Bronchial epithelial cell (primary cell): Measurements from ENCODE around the gene BRD9. TPM values are rescaled to one million over a fixed set of nuclear protein-coding genes. Genes with fewer than 3 reads are reported as not detected.
"Not testable (repeated sequence)": the region's sequence is repeated elsewhere in the genome, so short reads cannot be mapped to it uniquely, and the experiment has no call there.

Experiments used
- DNase-seq: peaks from one replicate; pipeline ENCODE4 v3.0.0-alpha.2; 2010; ENCODE audit warnings: low read depth
- FAIRE-seq: peaks from 2 replicates; lab custom pipeline; 2011; peaks lifted over from hg19 to GRCh38; lab: Jason Lieb, UNC
- H3K27me3 ChIP-seq: 2 replicates; pipeline ENCODE4 v1.5.1; 2011; ENCODE audit warnings: low read length; ENCODE audit not compliant: control insufficient read depth, insufficient read depth
- H3K36me3 ChIP-seq: 2 replicates; pipeline ENCODE4 v1.5.1; 2011; ENCODE audit warnings: low read length; ENCODE audit not compliant: control insufficient read depth, insufficient read depth
- H3K4me3 ChIP-seq: 2 replicates; pipeline ENCODE4 v1.5.1; 2011; ENCODE audit warnings: mild to moderate bottlenecking, low read depth, low read length, control low read depth
- total RNA-seq: library from RNA; depleted of rRNA; stranded (reverse); fragments of >200 nt; gene quantifications from 2 replicates; pipeline ENCODE4 v1.2.1, GENCODE V29; 2014
- TF ChIP-seq, protein P1 (sequence below): IDR thresholded peaks from 2 replicates; pipeline ENCODE4 v1.5.1; 2011; ENCODE audit warnings: mild to moderate bottlenecking, moderate library complexity, low read length, control low read depth, inconsistent platforms; ENCODE audit not compliant: insufficient read depth, severe bottlenecking

The BRD9 gene
- total RNA-seq, 1 donor from 2014 or later: 36.1 TPM

DNA sequence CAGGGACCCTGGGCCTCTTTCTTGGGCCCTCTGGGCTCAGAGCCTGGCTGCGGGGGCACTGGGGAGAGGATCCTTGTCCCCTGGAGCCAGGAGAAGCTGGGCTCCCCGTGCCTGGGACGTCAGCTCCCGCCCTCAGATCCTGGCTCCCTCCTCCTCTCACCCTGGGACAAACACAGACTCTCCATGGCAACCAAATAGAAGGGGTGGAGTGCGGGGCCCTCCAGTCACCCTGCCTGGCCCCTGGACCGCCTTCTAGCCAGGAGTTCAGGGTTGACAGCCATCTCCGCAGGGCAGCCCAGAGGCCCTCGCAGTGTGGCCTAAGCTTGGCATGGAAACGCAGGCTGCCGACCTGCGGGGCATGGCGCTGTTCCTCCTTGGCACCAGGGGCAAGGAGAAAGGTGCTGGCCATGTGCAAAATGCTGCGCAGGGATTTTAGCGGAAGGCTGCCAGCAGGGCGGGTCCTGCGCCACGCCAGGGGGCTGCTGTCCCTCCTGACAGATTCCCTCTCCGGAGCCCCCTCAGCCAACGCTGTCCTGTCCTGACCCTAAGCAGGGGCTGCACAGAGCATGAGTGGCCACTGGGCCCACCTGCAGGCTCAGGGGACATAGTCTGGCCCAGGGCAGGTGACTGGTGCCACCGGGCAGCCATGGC is 42.8 kb downstream of the BRD9 start:
- peak overlapping the region; percentile 16 for H3K4me3 ChIP-seq
- no peak for DNase-seq
- TF ChIP-seq, protein P1, sequence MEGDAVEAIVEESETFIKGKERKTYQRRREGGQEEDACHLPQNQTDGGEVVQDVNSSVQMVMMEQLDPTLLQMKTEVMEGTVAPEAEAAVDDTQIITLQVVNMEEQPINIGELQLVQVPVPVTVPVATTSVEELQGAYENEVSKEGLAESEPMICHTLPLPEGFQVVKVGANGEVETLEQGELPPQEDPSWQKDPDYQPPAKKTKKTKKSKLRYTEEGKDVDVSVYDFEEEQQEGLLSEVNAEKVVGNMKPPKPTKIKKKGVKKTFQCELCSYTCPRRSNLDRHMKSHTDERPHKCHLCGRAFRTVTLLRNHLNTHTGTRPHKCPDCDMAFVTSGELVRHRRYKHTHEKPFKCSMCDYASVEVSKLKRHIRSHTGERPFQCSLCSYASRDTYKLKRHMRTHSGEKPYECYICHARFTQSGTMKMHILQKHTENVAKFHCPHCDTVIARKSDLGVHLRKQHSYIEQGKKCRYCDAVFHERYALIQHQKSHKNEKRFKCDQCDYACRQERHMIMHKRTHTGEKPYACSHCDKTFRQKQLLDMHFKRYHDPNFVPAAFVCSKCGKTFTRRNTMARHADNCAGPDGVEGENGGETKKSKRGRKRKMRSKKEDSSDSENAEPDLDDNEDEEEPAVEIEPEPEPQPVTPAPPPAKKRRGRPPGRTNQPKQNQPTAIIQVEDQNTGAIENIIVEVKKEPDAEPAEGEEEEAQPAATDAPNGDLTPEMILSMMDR: no peak
- H3K27me3 ChIP-seq: peaks cover 14% of the 10 kb centered on the region
- FAIRE-seq: no peak
- no peaks in the 10 kb centered on the region for H3K36me3 ChIP-seq

DNA sequence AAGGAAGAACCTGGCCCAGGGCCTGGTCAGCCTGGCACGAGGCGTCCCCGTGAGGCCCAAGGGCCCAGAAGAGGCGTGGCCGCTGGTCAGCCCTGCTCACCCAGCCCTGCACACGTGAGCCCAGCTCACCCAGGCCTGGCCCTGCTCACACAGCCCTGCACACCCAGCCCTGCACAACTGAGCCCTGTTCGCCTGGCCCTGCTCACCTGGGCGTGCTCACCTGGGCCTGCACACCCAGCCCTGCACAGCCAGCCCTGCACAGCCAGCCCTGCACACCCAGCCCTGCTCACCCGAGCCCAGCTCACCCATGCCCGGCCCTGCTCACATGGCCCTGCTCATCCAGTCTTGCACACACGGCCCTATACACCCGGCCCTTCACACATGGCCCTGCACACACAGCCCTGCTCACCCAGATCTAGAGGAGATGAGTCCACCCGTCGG is 43.9 kb downstream of the BRD9 start:
- Histone ChIP-seq H3K27me3 (peaks cover 14% of the 10 kb centered on the region), H3K36me3 (no peaks in the 10 kb centered on the region), H3K4me3 (no peak overlapping the region)
- TF ChIP-seq, protein P1: no peak
- FAIRE-seq (no peak), DNase-seq (no peak)

DNA sequence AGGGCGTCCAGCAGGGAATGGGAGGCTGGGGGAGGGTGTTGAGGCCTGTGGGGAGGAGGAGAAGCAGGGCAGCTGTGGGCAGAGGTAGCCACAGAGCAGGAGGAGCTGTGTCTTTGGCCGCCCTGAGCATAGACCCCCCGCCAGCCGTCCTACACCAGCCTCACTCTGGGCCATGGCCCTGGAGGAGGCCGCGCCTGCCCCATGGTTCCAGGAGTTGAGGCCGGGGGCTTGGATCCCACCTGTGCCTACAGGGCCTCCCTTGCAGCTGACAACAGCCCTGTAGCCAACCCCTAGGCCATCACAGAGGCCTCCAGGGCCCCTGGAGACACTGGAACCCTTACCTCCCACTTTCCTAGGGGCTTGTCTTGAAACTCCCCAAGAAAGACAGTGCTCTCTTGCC is 44.9 kb downstream of the BRD9 start:
- H3K36me3 ChIP-seq, H3K4me3 ChIP-seq, DNase-seq, FAIRE-seq: not testable (repeated sequence)
- H3K27me3 ChIP-seq: peaks cover 14% of the 10 kb centered on the region

DNA sequence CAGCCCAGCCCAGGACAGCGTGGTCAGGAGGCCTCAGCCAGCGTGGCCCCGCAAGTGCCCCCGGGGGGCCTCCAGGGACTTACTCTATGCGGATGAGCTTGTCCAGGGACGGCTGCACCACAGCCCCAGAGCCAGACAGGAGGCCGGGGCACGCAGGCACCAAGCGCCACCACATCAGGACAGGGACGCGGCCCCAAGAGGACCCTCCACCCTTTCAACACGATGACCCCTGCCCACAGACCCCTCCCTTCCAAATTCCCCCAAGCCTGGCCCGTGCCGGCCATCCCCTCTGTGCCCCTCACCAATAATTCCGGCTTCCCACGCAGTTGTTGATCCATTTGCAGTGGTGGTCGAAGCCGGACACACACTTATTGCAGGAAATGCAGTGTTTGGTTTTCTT is 45.4 kb downstream of the BRD9 start:
- H3K4me3 ChIP-seq, DNase-seq, FAIRE-seq, H3K36me3 ChIP-seq: not testable (repeated sequence)
- H3K27me3 ChIP-seq: peaks cover 14% of the 10 kb centered on the region

DNA sequence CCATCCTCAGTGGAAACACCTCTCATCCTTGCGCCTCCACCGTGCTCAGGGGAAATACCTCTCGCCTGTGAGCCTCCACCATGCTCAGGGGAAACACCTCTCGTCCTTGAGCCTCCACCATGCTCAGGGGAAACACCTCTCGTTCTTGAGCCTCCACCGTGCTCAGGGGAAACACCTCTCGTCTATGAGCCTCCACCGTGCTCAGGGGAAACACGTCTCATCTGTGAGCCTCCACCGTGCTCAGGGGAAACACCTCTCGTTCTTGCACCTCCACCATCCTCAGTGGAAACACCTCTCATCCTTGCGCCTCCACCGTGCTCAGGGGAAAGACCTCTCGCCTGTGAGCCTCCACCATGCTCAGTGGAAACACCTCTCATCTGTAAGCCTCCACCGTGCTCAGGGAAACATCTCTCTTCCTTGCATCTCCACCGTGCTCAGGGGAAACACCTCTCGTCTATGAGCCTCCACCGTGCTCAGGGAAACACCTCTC is 46.0 kb downstream of the BRD9 start:
- peaks cover 14% of the 10 kb centered on the region for H3K27me3 ChIP-seq
- H3K4me3 ChIP-seq, DNase-seq, H3K36me3 ChIP-seq: not testable (repeated sequence)
- peak; percentile 100 for FAIRE-seq

DNA sequence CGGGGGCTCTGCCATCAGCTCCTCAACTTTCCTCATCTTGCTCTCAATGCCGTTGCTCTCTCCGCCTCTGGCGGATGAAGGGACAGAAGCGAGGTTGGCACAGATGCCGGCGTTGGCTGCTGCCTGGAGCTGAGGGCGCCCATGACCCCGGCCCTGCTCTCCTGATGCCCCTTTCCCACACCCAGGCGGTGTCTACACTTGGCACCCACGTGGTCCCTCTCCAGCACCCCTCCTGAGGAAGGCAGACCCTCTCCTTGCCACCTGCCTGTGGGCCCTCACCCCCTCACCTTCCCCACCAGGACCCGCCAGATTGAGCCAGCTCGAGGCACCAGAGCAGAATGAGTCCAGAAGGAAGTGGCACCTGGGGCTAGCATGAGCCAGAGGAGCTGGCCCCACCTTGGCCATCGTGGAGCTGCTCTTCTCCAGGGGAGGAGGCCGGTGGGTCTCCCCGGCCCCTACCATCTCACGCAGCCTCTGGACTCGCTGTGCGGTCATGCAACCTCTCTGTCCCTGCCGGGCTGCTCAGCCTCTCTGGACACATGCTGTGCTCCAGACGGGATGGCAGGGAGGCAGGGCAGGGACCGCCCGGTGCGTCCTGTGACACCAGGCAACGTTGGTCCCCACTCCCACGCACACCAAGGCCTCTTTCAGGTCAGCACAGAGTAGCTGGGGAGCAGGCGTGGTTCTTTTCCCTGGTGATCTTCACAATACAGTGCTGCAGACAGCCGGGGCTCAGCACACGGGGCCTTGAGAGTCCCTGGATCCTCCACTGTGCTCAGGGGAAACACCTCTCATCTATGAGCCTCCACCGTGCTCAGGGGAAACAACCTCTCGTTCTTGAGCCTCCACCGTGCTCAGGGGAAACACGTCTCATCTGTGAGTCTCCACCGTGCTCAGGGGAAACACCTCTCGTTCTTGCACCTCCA is 46.7 kb downstream of the BRD9 start:
- H3K36me3 ChIP-seq, H3K4me3 ChIP-seq, DNase-seq: not testable (repeated sequence)
- H3K27me3 ChIP-seq: peaks cover 13% of the 10 kb centered on the region
- FAIRE-seq: peak; percentile 96

DNA sequence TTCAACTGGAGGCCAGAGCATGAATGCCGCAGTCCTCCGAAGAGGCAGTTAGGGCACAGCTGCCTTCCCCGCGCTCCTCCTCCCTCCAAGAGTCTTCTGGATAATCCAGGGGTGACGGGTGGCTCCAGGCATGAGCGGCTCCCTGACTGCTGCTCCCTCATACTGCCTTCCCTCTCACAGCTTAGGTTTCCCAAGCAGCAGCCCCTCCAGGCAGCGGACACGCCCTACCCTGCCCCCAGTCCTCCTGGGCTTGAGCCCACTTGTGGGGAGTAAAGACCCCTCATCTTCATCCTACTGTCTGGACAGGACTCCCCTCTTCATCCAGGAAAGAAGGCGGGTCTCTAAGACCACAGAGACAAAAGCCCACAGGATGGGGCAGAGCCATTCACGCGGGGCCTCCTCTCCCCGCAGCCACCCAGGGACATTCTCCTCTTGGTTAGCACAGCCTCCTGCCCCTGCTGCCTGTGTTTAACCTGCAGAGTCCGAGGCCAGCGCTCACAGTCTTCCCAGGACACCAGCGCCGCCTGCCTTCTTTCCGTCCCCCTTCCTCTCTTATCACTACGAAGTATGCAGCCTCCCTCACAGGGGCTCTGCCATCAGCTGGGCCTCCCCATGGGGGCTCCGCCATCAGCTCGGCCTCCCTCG is 47.4 kb downstream of the BRD9 start:
- not testable (repeated sequence) for DNase-seq, FAIRE-seq, H3K4me3 ChIP-seq, H3K27me3 ChIP-seq, H3K36me3 ChIP-seq

DNA sequence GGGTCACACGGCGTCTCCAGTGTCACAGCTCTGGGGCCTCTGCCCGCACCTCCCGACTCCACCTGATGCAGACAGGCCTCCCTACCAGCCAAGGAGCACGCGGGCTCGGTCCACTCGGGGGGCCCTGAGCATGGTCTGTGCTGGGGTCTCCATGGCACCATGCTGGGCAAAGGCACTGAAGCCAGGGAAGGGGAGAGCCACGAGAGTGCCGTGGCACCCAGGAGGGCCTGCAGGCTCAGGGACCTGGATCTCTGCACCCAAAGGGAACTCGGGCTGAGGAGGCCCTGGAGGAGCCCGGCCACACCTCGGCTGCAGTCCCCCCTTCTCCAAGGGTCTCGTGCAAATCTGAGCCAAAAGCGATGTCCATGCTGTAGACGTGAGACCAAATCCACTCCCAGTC is 48.2 kb downstream of the BRD9 start:
- H3K36me3 ChIP-seq, H3K4me3 ChIP-seq, FAIRE-seq, H3K27me3 ChIP-seq, DNase-seq: not testable (repeated sequence)

DNA sequence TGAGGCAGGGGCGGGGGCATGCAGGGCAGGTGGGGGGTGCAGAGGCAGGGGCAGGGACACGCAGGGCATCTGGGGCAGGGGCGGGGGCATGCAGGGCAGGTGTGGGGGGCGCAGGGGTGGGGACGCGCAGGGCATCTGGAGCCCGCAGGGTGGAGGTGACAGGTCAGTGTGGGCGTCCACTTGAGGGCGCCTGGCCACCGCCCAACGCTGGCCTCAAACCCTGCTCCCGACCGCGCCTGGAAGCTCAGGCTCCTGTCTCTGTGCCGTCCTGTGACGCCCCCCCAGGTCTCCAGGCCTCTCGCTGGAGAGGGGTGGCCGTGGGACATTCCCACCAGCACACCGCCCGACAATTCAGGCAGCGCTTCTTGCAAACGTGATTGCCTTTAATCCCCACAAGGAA is 48.7 kb downstream of the BRD9 start:
- H3K27me3 ChIP-seq, H3K4me3 ChIP-seq, DNase-seq, H3K36me3 ChIP-seq, FAIRE-seq: not testable (repeated sequence)

DNA sequence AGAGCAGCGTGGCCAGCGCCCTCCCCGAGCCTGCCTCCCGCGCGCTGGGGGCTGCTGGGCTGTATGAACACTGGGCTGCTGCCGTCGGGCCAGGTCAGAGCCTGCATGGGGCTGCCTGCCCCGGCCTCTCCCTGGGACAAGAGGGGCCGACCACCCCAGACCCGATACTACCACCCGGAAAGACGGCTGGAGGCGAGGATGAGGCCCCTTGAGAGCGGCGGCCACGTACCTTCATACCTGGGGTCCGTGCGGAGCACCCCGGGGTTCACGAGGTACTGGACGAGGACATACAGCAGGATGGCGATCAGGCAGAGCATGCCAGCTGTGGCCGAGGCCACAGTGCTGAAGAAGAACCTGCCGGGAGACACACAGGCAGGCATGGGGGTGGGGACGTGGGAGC is 49.2 kb downstream of the BRD9 start:
- FAIRE-seq, H3K27me3 ChIP-seq, DNase-seq, H3K4me3 ChIP-seq, H3K36me3 ChIP-seq: not testable (repeated sequence)

DNA sequence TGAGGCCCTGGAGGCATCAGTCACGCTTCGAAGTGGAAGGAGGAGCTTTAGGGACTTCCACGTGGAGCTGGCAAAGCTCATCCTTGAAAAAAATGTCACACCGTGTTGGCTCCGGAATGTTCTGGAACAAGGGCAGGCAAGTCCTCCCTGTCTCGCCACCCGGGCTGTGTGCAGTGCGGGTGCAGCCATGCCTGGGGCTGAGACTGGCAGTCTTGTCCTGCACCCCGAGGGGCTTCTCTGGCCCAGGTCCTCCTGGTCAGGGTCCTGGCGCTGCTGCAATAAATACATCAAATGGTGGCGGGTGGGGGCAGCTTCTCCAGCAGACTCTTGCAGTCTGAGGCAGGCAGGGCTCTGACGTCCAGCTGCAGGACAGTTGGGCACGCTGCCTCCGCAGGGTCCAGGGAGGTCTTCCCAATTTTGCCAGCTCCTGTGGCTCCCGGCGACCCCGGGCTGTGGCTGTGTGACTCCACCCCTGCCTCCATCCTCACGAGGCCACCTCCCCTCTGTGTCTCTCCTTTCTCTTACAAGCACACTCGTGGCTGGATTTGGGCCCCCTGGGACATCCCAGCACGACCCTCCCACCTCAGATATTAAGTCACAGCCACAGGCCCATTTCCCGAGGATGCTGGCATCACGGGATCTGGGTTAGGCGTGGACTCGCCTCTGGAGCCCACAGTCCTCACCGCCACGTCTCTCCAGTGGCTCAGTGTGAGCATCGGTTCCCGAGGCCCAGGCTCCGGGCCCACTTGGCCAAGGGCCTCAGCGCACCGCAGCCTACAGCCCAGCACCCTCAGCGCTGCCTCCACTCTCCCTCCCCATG is 50.0 kb downstream of the BRD9 start:
- peak; percentile 94 for FAIRE-seq
- H3K36me3 ChIP-seq, H3K4me3 ChIP-seq, DNase-seq, H3K27me3 ChIP-seq: not testable (repeated sequence)
